LNCAP (cell line): ENCODE data around the gene EEF1A2.

Experiments used
- CTCF ChIP-seq: fragments of 450-650 bp; IDR thresholded peaks from 2 replicates; pipeline ENCODE4 v1.5.1; 2017; ENCODE audit warnings: mild to moderate bottlenecking

EEF1A2 gene

GRCh38 chr20:63521602-63522001, 22.7 kb upstream of the EEF1A2 start:
- no peak for TF ChIP-seq CTCF

- no peak for TF ChIP-seq CTCF
These were observed 22.2 kb upstream of the EEF1A2 start for GRCh38 chr20:63520934-63521601.

- no peak for TF ChIP-seq CTCF
These were observed 21.6 kb upstream of the EEF1A2 start, which contains the start of gene PPDPF for GRCh38 chr20:63520504-63520933. Gene PPDPF (plus strand): TSS chr20:63520765. CDS start chr20:63521309, 544 bp downstream.

GRCh38 chr20:63519668-63520503, 21.0 kb upstream of the EEF1A2 start:
- no peak for TF ChIP-seq CTCF

- TF ChIP-seq CTCF, result no peak
These were observed 20.2 kb upstream of the EEF1A2 start for GRCh38 chr20:63518946-63519667.

- no peak for TF ChIP-seq CTCF
These were observed 19.5 kb upstream of the EEF1A2 start for GRCh38 chr20:63518351-63518861.
